Panc1 (cell line): ENCODE measurements around the gene ST8SIA1. TPM values are rescaled to one million over a fixed set of nuclear protein-coding genes. Genes with fewer than 3 reads are reported as not detected.

Source experiments
- ATAC-seq: fragments of 200-7000 bp; cut with Tn5 transposase; 2 replicates; pipeline ENCODE4 v1.9.1; 2020; ENCODE audit warnings: mild to moderate bottlenecking, moderate library complexity
- BruUV-seq: library from RNA; stranded (reverse); fragments of 400-500 nt; replicated peaks from 2 replicates; lab custom pipeline; 2021; lab: Mats Ljungman, UMichigan
- CTCF ChIA-PET: fragments of 300-600 bp; sonication (Branson Sonifier 250); formaldehyde crosslinking; loops from one replicate; lab custom pipeline; 2022; ENCODE audit warnings: antibody characterized with exemption; lab: Charles Lee
- POLR2A ChIA-PET: fragments of 300-600 bp; sonication (Branson Sonifier 250); formaldehyde crosslinking; loops from one replicate; lab custom pipeline; 2022; ENCODE audit warnings: antibody characterized with exemption; lab: Charles Lee
- DNase-seq: peaks from one replicate; pipeline ENCODE4 v3.0.0-alpha.2; 2010; ENCODE audit warnings: low read depth, low spot score
- H3K27ac ChIP-seq: 2 replicates; pipeline ENCODE4 v1.5.1; 2011; ENCODE audit warnings: mild to moderate bottlenecking, low read length, inconsistent platforms
- H3K27me3 ChIP-seq: fragments of 200-500 bp; sonication (Bioruptor generic); 2 replicates; pipeline ENCODE4 v1.6.0; 2014; ENCODE audit warnings: low read length, inconsistent platforms; ENCODE audit not compliant: control insufficient read depth, insufficient read depth
- H3K36me3 ChIP-seq: fragments of 200-500 bp; sonication (Bioruptor generic); 2 replicates; pipeline ENCODE4 v1.5.1; 2014; ENCODE audit warnings: inconsistent platforms, mild to moderate bottlenecking, low read length, moderate library complexity; ENCODE audit not compliant: control insufficient read depth, insufficient read depth
- H3K4me1 ChIP-seq: 2 replicates; pipeline ENCODE4 v1.5.1; 2011; ENCODE audit warnings: inconsistent platforms, mild to moderate bottlenecking, low read length, moderate library complexity; ENCODE audit not compliant: control insufficient read depth, insufficient read depth
- H3K4me3 ChIP-seq, 2 experiments: 2 replicates each; pipeline ENCODE4 v1.5.1; 2011 to 2012; ENCODE audit warnings: low read depth in 2 of 2, low read length in 2 of 2, mild to moderate bottlenecking in 2 of 2, inconsistent platforms in 1 of 2, moderate library complexity in 1 of 2
- H3K9me3 ChIP-seq: fragments of 200-500 bp; sonication (Bioruptor generic); 2 replicates; pipeline ENCODE4 v1.5.1; 2014; ENCODE audit warnings: low read depth, mild to moderate bottlenecking, inconsistent platforms, low read length, moderate library complexity; ENCODE audit not compliant: control insufficient read depth, insufficient read depth
- POLR2AphosphoS5 ChIP-seq: IDR thresholded peaks from 2 replicates; pipeline ENCODE4 v1.6.1; 2012; ENCODE audit warnings: mild to moderate bottlenecking, low read depth, low read length, moderate library complexity
- SIN3A ChIP-seq: IDR thresholded peaks from 2 replicates; pipeline ENCODE4 v1.6.1; 2012; ENCODE audit warnings: low read depth, mild to moderate bottlenecking, low read length, moderate library complexity, borderline replicate concordance; ENCODE audit not compliant: insufficient read depth
- TCF7L2 ChIP-seq: IDR thresholded peaks from 2 replicates; pipeline ENCODE4 v1.6.1; 2011; ENCODE audit warnings: mild to moderate bottlenecking, low read depth, low read length, inconsistent platforms
- in situ Hi-C: cut with HindIII; loops from 2 replicates; pipeline ENCODE4 v1.10.0; 2016; ENCODE audit warnings: low sequenced_read_pairs, low pct_unique_long_range_greater_than_20kb
- intact Hi-C: fragments of 100-400 bp; cut with micrococcal nuclease; formaldehyde crosslinking; loops from one replicate; pipeline ENCODE4 v1.10.0; 2022; ENCODE audit not compliant: unreplicated experiment
- total RNA-seq: library from RNA; stranded (reverse); gene quantifications from one replicate; pipeline ENCODE4 v1.2.1, GENCODE V29; 2021; ENCODE audit not compliant: unreplicated experiment
- TF ChIP-seq, protein P1 (sequence below), 2 experiments: IDR thresholded peaks; 2 replicates each; pipeline ENCODE4 v1.6.1; 2011 to 2012; ENCODE audit warnings: low read depth in 2 of 2, control low read depth in 1 of 2, low read length in 1 of 2, mild to moderate bottlenecking in 1 of 2, moderate library complexity in 1 of 2; ENCODE audit not compliant: insufficient read depth in 1 of 2
- TF ChIP-seq, protein P2 (sequence below): fragments of 450-650 bp; IDR thresholded peaks from 2 replicates; pipeline ENCODE4 v1.5.1; 2017; ENCODE audit warnings: mild to moderate bottlenecking

ST8SIA1 gene
- total RNA-seq, 1 experiment from 2014 or later, result 0.13 TPM

DNA sequence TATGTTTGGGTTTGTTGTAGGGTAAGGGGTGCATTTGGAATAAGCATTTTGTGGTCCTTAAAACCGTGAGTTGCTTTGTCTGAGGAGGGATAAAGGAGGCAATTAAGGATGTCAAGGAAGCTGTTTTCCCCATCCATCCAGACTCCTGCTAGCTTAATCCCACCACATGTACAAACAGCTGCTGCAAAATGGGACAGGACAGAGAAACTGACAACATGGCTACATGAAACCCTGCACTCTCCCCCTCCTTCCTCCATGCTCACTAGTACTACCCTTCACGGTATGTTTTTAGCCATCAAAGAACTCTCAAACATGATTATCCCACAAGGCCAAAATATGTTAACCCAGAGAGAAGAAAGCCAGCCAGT is 20.6 kb downstream of the ST8SIA1 start:
- Histone ChIP-seq H3K27me3 (no peaks in the 10 kb centered on the region), H3K27ac (no peak overlapping the region), H3K4me3 (no peak overlapping the region), H3K36me3 (no peaks in the 10 kb centered on the region), H3K9me3 (no peaks in the 10 kb centered on the region), H3K4me1 (no peaks in the 10 kb centered on the region)
- POLR2A ChIA-PET, result no interaction called here
- intact Hi-C loops (no loop called here), in situ Hi-C loops (no loop called here)
- no peak for TF ChIP-seq SIN3A
- no peak for TF ChIP-seq TCF7L2
- no peak for TF ChIP-seq POLR2AphosphoS5
- TF ChIP-seq, protein P1, sequence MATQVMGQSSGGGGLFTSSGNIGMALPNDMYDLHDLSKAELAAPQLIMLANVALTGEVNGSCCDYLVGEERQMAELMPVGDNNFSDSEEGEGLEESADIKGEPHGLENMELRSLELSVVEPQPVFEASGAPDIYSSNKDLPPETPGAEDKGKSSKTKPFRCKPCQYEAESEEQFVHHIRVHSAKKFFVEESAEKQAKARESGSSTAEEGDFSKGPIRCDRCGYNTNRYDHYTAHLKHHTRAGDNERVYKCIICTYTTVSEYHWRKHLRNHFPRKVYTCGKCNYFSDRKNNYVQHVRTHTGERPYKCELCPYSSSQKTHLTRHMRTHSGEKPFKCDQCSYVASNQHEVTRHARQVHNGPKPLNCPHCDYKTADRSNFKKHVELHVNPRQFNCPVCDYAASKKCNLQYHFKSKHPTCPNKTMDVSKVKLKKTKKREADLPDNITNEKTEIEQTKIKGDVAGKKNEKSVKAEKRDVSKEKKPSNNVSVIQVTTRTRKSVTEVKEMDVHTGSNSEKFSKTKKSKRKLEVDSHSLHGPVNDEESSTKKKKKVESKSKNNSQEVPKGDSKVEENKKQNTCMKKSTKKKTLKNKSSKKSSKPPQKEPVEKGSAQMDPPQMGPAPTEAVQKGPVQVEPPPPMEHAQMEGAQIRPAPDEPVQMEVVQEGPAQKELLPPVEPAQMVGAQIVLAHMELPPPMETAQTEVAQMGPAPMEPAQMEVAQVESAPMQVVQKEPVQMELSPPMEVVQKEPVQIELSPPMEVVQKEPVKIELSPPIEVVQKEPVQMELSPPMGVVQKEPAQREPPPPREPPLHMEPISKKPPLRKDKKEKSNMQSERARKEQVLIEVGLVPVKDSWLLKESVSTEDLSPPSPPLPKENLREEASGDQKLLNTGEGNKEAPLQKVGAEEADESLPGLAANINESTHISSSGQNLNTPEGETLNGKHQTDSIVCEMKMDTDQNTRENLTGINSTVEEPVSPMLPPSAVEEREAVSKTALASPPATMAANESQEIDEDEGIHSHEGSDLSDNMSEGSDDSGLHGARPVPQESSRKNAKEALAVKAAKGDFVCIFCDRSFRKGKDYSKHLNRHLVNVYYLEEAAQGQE (IDR thresholded peaks at IDR 0.05; ENCODE audit: insufficient read depth in 1 of 2, low read depth in 2 of 2, low read length in 1 of 2), result no peak
- TF ChIP-seq, protein P2, sequence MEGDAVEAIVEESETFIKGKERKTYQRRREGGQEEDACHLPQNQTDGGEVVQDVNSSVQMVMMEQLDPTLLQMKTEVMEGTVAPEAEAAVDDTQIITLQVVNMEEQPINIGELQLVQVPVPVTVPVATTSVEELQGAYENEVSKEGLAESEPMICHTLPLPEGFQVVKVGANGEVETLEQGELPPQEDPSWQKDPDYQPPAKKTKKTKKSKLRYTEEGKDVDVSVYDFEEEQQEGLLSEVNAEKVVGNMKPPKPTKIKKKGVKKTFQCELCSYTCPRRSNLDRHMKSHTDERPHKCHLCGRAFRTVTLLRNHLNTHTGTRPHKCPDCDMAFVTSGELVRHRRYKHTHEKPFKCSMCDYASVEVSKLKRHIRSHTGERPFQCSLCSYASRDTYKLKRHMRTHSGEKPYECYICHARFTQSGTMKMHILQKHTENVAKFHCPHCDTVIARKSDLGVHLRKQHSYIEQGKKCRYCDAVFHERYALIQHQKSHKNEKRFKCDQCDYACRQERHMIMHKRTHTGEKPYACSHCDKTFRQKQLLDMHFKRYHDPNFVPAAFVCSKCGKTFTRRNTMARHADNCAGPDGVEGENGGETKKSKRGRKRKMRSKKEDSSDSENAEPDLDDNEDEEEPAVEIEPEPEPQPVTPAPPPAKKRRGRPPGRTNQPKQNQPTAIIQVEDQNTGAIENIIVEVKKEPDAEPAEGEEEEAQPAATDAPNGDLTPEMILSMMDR, result no peak
- ATAC-seq (no peak), DNase-seq (no peak)
- CTCF ChIA-PET, result no interaction called here
- no TSS peak for BruUV-seq

DNA sequence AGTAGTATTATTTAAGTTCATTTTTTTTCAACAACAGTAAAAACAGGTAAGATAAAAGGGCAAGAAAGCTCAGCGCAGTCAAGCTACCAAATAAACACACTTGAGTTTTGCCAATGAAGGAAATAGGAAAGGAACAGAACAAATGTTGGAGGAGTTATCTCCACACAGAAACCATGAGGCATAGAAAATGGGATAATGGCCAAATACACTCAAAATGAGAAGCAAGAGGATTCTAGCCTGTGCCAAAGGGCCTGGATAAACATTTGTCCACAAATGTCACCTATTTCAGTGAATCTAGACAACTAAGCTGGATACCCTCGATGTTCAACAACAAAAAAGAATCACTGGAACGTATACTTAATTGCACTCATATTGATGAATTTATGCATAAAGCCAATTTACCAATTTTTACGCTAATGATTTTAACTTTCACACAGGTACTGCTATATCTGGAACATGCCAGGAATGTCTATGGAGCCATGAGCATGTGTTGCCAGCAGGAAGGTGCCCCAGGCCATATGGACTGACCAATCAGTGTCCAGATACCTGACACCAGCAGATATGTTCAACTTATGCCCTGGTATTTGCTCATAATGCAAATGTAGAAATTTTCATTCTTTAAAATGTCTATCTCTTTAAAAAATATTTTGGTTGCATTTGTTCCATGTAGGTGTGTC is 21.1 kb downstream of the ST8SIA1 start:
- Histone ChIP-seq H3K27me3 (no peaks in the 10 kb centered on the region), H3K27ac (no peak overlapping the region), H3K4me3 (no peak overlapping the region), H3K4me1 (no peaks in the 10 kb centered on the region), H3K9me3 (no peaks in the 10 kb centered on the region), H3K36me3 (no peaks in the 10 kb centered on the region)
- DNase-seq, result no peak
- CTCF ChIA-PET, result no interaction called here
- no peak for ATAC-seq
- intact Hi-C loops (no loop called here), in situ Hi-C loops (no loop called here)
- POLR2A ChIA-PET, result no interaction called here
- BruUV-seq, result no TSS peak
- TF ChIP-seq, protein P1 (IDR thresholded peaks at IDR 0.05; ENCODE audit: insufficient read depth in 1 of 2, low read depth in 2 of 2, low read length in 1 of 2), result no peak
- TF ChIP-seq SIN3A (no peak), POLR2AphosphoS5 (no peak), TCF7L2 (no peak)
- TF ChIP-seq, protein P2, result no peak
